SH-SY5Y (cell line): ENCODE data around the gene UBR4.

Source experiments
- GATA2 ChIP-seq: IDR thresholded peaks from 2 replicates; pipeline ENCODE4 v1.6.1; 2011; ENCODE audit warnings: mild to moderate bottlenecking, low read depth, low read length
- GATA3 ChIP-seq: IDR thresholded peaks from 2 replicates; pipeline ENCODE4 v1.6.1; 2011; ENCODE audit warnings: low read depth, mild to moderate bottlenecking, low read length, moderate library complexity

DNA sequence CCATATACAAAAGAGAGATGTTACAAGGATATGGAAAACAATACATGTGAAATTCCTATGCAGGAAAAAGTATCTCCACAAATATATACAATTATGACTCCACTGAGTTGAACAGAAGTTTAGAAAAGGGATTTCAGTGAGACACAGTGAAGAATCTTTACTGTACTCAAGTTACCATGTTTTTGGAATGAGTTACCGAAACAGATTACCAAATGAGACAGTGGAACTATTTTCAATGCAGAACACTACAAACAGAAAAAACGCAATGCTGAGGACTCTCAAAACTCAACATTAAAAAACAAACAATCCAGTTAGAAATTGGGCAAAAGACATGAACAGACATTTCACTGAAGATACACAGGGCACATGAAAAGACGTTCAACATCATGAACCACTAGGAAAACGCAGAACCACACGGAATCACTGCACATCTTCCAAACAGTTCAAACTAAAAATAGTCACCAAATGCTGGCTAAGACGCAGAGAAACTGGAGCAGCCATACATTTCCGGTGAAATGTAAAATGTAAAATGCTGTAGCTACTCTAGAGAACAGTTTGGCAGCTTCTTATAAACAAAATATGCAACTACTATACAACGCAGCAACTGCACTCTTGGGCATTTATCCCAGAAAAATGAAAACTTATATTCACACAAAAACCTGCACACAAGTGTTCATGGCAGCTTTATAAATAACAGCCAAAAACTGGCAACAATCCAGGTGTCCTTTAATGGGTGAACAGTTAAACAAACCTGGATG, 118.7 kb downstream of the UBR4 start:
- no peak for TF ChIP-seq GATA2
- TF ChIP-seq GATA3, result no peak
